ENCODE measurements around the gene PPP1R14B. TPM values are rescaled to one million over a fixed set of nuclear protein-coding genes. Genes with fewer than 3 reads are reported as not detected.
A peak's percentile ranks its signal among the peaks of the same experiment; 100 is the strongest.

The PPP1R14B gene
- total RNA-seq, 4 donors from 2014 or later: 144 to 444 (median 237) TPM

- intact Hi-C loops (cut with DNase I; ENCODE audit: low total_unique reads) (no loop called here), in situ Hi-C loops (cut with MboI; ENCODE audit: low sequenced_read_pairs in 4 of 4) (no loop called here)
- TF ChIP-seq POLR2A (IDR thresholded peaks at IDR 0.05): no peak
- TF ChIP-seq CTCF (IDR thresholded peaks at IDR 0.05 in 4 of 5, conservative IDR thresholded peaks at IDR 0.05 in 1 of 5): no peak
- Histone ChIP-seq H3K4me1 (peaks cover 6 to 9% of the 10 kb centered on the region in 2 donors), H3K4me3 (no peak overlapping the region), H3K36me3 (peaks cover 0 to 15% of the 10 kb centered on the region in 2 donors), H3K27me3 (no peaks in the 10 kb centered on the region), H3K27ac (no peak overlapping the region), H3K9me3 (no peaks in the 10 kb centered on the region)
- ATAC-seq (no peak), DNase-seq (no peak)
Measured at GRCh38 chr11:64275841-64276240, 29.1 kb upstream of the PPP1R14B start.

- DNase-seq: no peak
- intact Hi-C loops (cut with DNase I; ENCODE audit: low total_unique reads) (no loop called here), in situ Hi-C loops (cut with MboI; ENCODE audit: low sequenced_read_pairs in 4 of 4) (no loop called here)
- peaks cover 6 to 9% of the 10 kb centered on the region in 2 donors for H3K4me1 ChIP-seq
- H3K4me3 ChIP-seq: no peak overlapping the region
- H3K36me3 ChIP-seq: peaks cover 0 to 15% of the 10 kb centered on the region in 2 donors
- H3K27me3 ChIP-seq: no peaks in the 10 kb centered on the region
- TF ChIP-seq CTCF (IDR thresholded peaks at IDR 0.05 in 4 of 5, conservative IDR thresholded peaks at IDR 0.05 in 1 of 5) (no peak), POLR2A (IDR thresholded peaks at IDR 0.05) (no peak)
- H3K9me3 ChIP-seq: no peaks in the 10 kb centered on the region
- H3K27ac ChIP-seq: no peak overlapping the region
- no peak for ATAC-seq
Measured at GRCh38 chr11:64275031-64275800, 28.5 kb upstream of the PPP1R14B start.

GRCh38 chr11:64269540-64270220 is 22.9 kb upstream of the PPP1R14B start:
- Histone ChIP-seq H3K4me3 (peak overlapping the region; percentile 82 to 100 (median 93)), H3K36me3 (peaks cover 0 to 12% of the 10 kb centered on the region in 2 donors), H3K27me3 (no peaks in the 10 kb centered on the region), H3K9me3 (no peaks in the 10 kb centered on the region), H3K4me1 (peaks cover 22% of the 10 kb centered on the region in 2 donors), H3K27ac (peak overlapping the region; percentile 94 to 99 (median 98))
- DNase-seq (peak; percentile 99), ATAC-seq (peak; percentile 84 to 91)
- intact Hi-C loops (cut with DNase I; ENCODE audit: low total_unique reads): loop anchor here (1.0 to 5.0 kb wide), 7 partner anchors 15 to 82 kb away; partner anchors contain the start of genes BAD, FKBP2, PLCB3 and STIP1
- in situ Hi-C loops (cut with MboI; ENCODE audit: low sequenced_read_pairs in 4 of 4): no loop called here
- TF ChIP-seq POLR2A (IDR thresholded peaks at IDR 0.05) (peak; percentile 35 to 47), CTCF (IDR thresholded peaks at IDR 0.05 in 4 of 5, conservative IDR thresholded peaks at IDR 0.05 in 1 of 5) (peak in 3 of 5 experiments; percentile 11 to 22 (median 16))

- intact Hi-C loops (cut with DNase I; ENCODE audit: low total_unique reads) (loop anchor here (1.0 kb wide), 2 partner anchors 18 to 65 kb away; partner anchors contain the start of gene PLCB3), in situ Hi-C loops (cut with MboI; ENCODE audit: low sequenced_read_pairs in 4 of 4) (no loop called here)
Measured at GRCh38 chr11:64268893-64269539, 22.3 kb upstream of the PPP1R14B start.

More at GRCh38 chr11:64268893-64269539, 22.3 kb upstream of the PPP1R14B start:
- ATAC-seq (peak; percentile 1 to 25), DNase-seq (peak in 1 of 2 donors; percentile 72)
- TF ChIP-seq POLR2A (IDR thresholded peaks at IDR 0.05): no peak
- no peak for TF ChIP-seq CTCF (IDR thresholded peaks at IDR 0.05 in 4 of 5, conservative IDR thresholded peaks at IDR 0.05 in 1 of 5)
- Histone ChIP-seq H3K36me3 (peaks cover 0 to 12% of the 10 kb centered on the region in 2 donors), H3K4me3 (peak overlapping the region; percentile 82 to 98 (median 92)), H3K27ac (peak overlapping the region; percentile 94 to 99 (median 98)), H3K27me3 (no peaks in the 10 kb centered on the region), H3K4me1 (peaks cover 22% of the 10 kb centered on the region in 2 donors), H3K9me3 (no peaks in the 10 kb centered on the region)

Data from gastrocnemius medialis (tissue), 4 donors.